ENCODE data around the gene TRIM38. TPM values are rescaled to one million over a fixed set of nuclear protein-coding genes. Genes with fewer than 3 reads are reported as not detected.

TRIM38 gene
- total and polyA plus RNA-seq, 2 experiments from 2014 or later: 5.2 to 8.6 TPM

DNA sequence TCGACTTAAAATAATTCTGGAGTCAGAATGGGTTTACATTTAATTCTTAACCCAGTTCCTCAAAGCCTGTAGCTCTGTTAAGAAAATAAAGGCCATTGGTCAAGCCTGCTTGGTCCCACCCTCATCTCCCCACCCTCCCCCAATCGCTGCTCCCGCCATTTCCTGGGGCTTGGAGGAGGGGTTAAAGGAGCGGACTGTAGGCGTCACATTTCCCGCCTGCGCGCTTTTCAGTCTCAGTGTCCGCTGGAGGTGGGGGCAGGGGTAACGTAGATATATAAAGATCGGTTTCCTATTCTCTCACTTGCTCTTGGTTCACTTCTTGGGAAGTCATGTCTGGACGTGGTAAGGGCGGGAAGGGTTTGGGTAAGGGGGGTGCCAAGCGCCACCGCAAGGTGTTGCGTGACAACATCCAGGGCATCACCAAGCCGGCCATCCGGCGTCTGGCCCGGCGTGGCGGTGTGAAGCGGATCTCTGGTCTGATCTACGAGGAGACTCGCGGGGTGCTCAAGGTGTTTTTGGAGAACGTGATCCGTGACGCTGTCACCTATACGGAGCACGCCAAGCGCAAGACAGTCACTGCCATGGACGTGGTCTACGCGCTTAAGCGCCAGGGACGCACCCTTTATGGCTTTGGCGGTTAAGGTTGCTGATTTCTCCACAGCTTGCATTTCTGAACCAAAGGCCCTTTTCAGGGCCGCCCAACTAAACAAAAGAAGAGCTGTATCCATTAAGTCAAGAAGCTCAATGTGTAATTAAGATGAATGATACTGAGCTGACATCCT, 58.9 kb downstream of the TRIM38 start:
- Histone ChIP-seq H2AFZ (peak overlapping the region; percentile 70), H4K20me1 (ENCODE audit: insufficient read depth, poor library complexity, severe bottlenecking) (no peaks in the 10 kb centered on the region), H3K27me3 (no peaks in the 10 kb centered on the region), H3K4me1 (ENCODE audit: insufficient read depth) (peaks cover 3% of the 10 kb centered on the region), H3K27ac (peak overlapping the region; percentile 100), H3K79me2 (no peaks in the 10 kb centered on the region), H3K36me3 (replicated peaks; ENCODE audit: insufficient read depth, low read depth) (no peaks in the 10 kb centered on the region), H3K9me2 (replicated peaks; ENCODE audit: insufficient read depth) (no peaks in the 10 kb centered on the region), H3K4me3 (peak overlapping the region; percentile 37), H3K9me3 (ENCODE audit: low read depth) (no peaks in the 10 kb centered on the region), H3K4me2 (peak overlapping the region; percentile 82)
- TF ChIP-seq EZH2phosphoT487 (IDR thresholded peaks at IDR 0.05; ENCODE audit: low read depth, severe bottlenecking, unreplicated experiment) (no peak), EZH2 (IDR thresholded peaks at IDR 0.05; ENCODE audit: borderline replicate concordance) (no peak)
- TF ChIP-seq, protein P1, sequence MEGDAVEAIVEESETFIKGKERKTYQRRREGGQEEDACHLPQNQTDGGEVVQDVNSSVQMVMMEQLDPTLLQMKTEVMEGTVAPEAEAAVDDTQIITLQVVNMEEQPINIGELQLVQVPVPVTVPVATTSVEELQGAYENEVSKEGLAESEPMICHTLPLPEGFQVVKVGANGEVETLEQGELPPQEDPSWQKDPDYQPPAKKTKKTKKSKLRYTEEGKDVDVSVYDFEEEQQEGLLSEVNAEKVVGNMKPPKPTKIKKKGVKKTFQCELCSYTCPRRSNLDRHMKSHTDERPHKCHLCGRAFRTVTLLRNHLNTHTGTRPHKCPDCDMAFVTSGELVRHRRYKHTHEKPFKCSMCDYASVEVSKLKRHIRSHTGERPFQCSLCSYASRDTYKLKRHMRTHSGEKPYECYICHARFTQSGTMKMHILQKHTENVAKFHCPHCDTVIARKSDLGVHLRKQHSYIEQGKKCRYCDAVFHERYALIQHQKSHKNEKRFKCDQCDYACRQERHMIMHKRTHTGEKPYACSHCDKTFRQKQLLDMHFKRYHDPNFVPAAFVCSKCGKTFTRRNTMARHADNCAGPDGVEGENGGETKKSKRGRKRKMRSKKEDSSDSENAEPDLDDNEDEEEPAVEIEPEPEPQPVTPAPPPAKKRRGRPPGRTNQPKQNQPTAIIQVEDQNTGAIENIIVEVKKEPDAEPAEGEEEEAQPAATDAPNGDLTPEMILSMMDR (IDR thresholded peaks at IDR 0.05; ENCODE audit: poor library complexity): no peak
- DNase-seq (ENCODE audit: low spot score): peak; percentile 96
- 7% methylated on average over 38 of the region's 39 CpGs for WGBS (ENCODE audit: low lambda C conversion rate, missing lambda C conversion rate)

DNA sequence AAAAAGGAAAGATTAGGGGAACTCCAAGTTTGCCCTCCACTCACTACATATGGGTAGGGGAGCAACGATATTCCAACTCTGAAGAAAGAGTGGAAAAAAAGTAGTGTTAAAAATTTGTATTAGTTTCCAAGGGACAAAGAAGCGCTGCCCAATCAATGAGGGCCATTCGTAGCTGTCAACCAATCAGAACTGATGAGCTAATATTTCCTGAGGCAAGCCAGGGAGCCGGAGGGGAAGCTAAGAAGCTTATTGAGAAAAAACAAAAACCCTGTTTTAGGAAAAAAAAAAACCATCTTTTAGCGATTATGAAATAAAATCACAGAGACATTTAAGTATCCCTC, 59.5 kb downstream of the TRIM38 start:
- Histone ChIP-seq H3K4me3 (peak overlapping the region; percentile 37), H3K79me2 (no peaks in the 10 kb centered on the region), H3K36me3 (replicated peaks; ENCODE audit: insufficient read depth, low read depth) (no peaks in the 10 kb centered on the region), H3K9me3 (ENCODE audit: low read depth) (no peaks in the 10 kb centered on the region), H3K4me2 (peak overlapping the region; percentile 82), H3K9me2 (replicated peaks; ENCODE audit: insufficient read depth) (no peaks in the 10 kb centered on the region), H2AFZ (peak overlapping the region; percentile 34), H3K4me1 (ENCODE audit: insufficient read depth) (peaks cover 3% of the 10 kb centered on the region), H4K20me1 (ENCODE audit: insufficient read depth, poor library complexity, severe bottlenecking) (no peaks in the 10 kb centered on the region), H3K27ac (peak overlapping the region; percentile 100), H3K27me3 (no peaks in the 10 kb centered on the region)
- WGBS (ENCODE audit: low lambda C conversion rate, missing lambda C conversion rate): 4% methylated on average over 5 of the region's 5 CpGs
- DNase-seq (ENCODE audit: low spot score): peak; percentile 82
- TF ChIP-seq EZH2phosphoT487 (IDR thresholded peaks at IDR 0.05; ENCODE audit: low read depth, severe bottlenecking, unreplicated experiment): no peak
- TF ChIP-seq, protein P1 (IDR thresholded peaks at IDR 0.05; ENCODE audit: poor library complexity): no peak
- no peak for TF ChIP-seq EZH2 (IDR thresholded peaks at IDR 0.05; ENCODE audit: borderline replicate concordance)

DNA sequence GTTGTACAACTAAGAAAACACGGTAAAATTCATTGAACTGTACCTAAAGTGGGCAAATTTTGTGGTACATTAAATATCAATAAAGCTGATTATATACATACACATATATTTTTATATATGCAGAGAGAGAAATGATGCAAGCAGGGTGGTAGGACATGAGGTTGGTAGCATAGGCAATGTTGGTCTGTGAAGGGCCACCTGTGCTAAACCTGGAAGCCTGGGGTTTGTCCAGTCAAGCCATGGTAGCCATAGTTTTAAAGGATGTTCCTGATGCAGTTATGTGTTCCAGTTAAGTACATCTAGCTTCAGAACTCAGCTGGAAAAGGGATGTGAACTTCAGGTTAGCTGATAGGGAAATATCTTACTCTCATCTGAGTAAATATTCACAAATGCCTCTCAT, 60.1 kb downstream of the TRIM38 start:
- Histone ChIP-seq H3K27me3 (no peaks in the 10 kb centered on the region), H4K20me1 (ENCODE audit: insufficient read depth, poor library complexity, severe bottlenecking) (no peaks in the 10 kb centered on the region), H3K9me2 (replicated peaks; ENCODE audit: insufficient read depth) (no peaks in the 10 kb centered on the region), H2AFZ (no peak overlapping the region), H3K4me2 (peak overlapping the region; percentile 82), H3K4me1 (ENCODE audit: insufficient read depth) (peaks cover 7% of the 10 kb centered on the region), H3K79me2 (no peaks in the 10 kb centered on the region), H3K36me3 (replicated peaks; ENCODE audit: insufficient read depth, low read depth) (no peaks in the 10 kb centered on the region), H3K27ac (peak overlapping the region; percentile 100), H3K4me3 (no peak overlapping the region), H3K9me3 (ENCODE audit: low read depth) (no peaks in the 10 kb centered on the region)
- 83% methylated on average over 1 of the region's 1 CpG for WGBS (ENCODE audit: low lambda C conversion rate, missing lambda C conversion rate)
- no peak for DNase-seq (ENCODE audit: low spot score)
- TF ChIP-seq, protein P1 (IDR thresholded peaks at IDR 0.05; ENCODE audit: poor library complexity): no peak
- TF ChIP-seq EZH2phosphoT487 (IDR thresholded peaks at IDR 0.05; ENCODE audit: low read depth, severe bottlenecking, unreplicated experiment) (no peak), EZH2 (IDR thresholded peaks at IDR 0.05; ENCODE audit: borderline replicate concordance) (no peak)
